GM10248 (cell line): ENCODE measurements around the gene ECT2L.
"Not testable (repeated sequence)": the region's sequence is repeated elsewhere in the genome, so short reads cannot be mapped to it uniquely, and the experiment has no call there.

Source experiments
- CTCF ChIA-PET: fragments of 300-600 bp; sonication (Branson Sonifier 250); formaldehyde crosslinking; extraction: SDS; loops from one replicate; lab custom pipeline; 2021; ENCODE audit warnings: antibody characterized with exemption; lab: Yijun Ruan, JAX
- POLR2A ChIA-PET: fragments of 350-650 bp; sonication (Branson Sonifier 250); formaldehyde crosslinking; extraction: SDS; loops from one replicate; lab custom pipeline; 2020; ENCODE audit warnings: antibody characterized with exemption; lab: Yijun Ruan, JAX
- DNase-seq: peaks from one replicate; pipeline ENCODE4 v3.0.0; 2012; ENCODE audit errors: extremely low spot score
- TF ChIP-seq, protein P1 (sequence below): IDR thresholded peaks from 2 replicates; pipeline ENCODE4 v1.5.1; 2012; ENCODE audit warnings: mild to moderate bottlenecking, low read depth; ENCODE audit errors: extremely low read depth, missing control alignments, control extremely low read depth

ECT2L gene

DNA sequence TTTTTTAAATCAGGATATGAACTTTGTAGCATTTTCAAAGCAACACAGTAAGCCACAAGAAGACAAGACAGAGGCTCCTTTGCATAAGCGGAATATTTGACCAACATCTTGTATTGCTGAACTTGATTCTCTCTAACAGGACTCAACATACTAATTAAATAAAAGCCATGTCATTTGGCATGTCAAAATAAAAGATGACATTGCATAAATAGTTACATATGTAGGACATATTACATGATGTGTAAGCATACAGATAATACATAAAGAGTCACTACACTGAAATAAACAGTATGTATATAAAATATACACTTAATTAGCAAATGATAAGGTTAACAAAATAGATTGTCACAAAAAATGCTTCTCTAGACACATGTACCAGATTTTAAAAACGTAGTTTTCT lies 129.9 kb downstream of the ECT2L start:
- CTCF ChIA-PET = no interaction called here
- POLR2A ChIA-PET = no interaction called here
- TF ChIP-seq, protein P1, sequence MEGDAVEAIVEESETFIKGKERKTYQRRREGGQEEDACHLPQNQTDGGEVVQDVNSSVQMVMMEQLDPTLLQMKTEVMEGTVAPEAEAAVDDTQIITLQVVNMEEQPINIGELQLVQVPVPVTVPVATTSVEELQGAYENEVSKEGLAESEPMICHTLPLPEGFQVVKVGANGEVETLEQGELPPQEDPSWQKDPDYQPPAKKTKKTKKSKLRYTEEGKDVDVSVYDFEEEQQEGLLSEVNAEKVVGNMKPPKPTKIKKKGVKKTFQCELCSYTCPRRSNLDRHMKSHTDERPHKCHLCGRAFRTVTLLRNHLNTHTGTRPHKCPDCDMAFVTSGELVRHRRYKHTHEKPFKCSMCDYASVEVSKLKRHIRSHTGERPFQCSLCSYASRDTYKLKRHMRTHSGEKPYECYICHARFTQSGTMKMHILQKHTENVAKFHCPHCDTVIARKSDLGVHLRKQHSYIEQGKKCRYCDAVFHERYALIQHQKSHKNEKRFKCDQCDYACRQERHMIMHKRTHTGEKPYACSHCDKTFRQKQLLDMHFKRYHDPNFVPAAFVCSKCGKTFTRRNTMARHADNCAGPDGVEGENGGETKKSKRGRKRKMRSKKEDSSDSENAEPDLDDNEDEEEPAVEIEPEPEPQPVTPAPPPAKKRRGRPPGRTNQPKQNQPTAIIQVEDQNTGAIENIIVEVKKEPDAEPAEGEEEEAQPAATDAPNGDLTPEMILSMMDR = no peak
- DNase-seq = no peak

DNA sequence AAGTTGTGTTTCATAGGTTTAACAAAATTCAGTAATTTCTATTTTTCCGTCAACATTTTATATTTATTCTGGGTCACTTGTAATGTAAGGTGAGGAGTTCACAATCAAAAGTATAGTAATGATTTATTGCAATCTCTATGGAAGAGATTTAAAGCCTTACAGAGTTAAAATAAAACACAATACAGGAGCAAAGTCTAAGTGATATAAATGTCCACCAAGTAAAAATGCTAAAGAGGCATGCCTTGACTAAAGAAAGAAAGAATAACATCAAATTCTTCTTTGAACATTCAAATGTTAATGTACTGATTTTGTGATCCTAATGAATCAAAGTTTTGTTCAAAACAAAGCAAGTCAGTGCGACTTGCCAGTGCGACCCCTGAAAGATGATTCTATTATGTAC lies 130.7 kb downstream of the ECT2L start:
- ChIA-PET POLR2A (no interaction called here), CTCF (no interaction called here)
- TF ChIP-seq, protein P1 = no peak
- DNase-seq = no peak

DNA sequence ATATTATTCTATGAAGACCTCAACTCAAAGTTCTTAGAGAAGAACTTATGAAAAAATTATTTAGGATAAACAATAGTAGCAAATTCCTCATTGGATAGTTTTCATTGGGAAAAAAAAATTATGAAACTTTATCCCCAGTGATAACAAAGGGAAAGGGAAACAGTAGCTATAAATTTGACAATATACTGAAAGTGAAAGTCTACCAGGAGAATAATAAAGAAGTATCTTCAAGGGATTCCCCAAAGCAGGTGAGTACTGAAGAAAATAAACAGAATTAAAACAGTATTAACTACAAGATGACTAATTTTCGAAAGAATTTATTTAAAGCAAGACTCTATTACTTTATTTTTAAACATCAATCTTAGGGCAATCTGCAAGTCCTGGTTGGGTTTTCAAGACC lies 135.8 kb downstream of the ECT2L start:
- ChIA-PET POLR2A (interaction anchor here (0.6 kb wide), 1 partner anchor 10 kb away, joined by 5 read pairs; no protein-coding TSS in a partner anchor), CTCF (interaction anchor here (1.2 to 5.9 kb wide), 5 partner anchors 11 to 49 kb away, joined by 3 to 23 read pairs (median 4); no protein-coding TSS in a partner anchor)
- peak; percentile 16 for DNase-seq
- TF ChIP-seq, protein P1 = no peak

DNA sequence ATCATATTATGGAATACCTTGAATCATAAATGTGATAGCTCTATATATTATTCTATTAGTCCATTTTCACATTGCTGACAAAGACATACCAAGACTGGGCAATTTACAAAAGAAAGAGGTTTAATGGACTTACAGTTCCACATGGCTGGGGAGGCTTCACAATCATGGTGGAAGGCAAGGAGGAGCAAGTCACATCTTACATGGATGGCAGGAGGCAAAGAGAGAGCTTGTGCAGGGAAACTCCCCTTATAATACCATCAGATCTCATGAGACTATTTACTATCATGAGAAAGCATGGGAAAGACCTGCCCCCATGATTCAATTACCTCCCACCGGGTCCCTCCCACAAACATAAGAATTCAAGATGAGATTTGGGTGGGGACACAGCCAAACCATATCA lies 141.0 kb downstream of the ECT2L start:
- DNase-seq, POLR2A ChIA-PET: not testable (repeated sequence)
- CTCF ChIA-PET = interaction anchor here (0.6 kb wide), 1 partner anchor 17 kb away, joined by 3 read pairs; no protein-coding TSS in a partner anchor

DNA sequence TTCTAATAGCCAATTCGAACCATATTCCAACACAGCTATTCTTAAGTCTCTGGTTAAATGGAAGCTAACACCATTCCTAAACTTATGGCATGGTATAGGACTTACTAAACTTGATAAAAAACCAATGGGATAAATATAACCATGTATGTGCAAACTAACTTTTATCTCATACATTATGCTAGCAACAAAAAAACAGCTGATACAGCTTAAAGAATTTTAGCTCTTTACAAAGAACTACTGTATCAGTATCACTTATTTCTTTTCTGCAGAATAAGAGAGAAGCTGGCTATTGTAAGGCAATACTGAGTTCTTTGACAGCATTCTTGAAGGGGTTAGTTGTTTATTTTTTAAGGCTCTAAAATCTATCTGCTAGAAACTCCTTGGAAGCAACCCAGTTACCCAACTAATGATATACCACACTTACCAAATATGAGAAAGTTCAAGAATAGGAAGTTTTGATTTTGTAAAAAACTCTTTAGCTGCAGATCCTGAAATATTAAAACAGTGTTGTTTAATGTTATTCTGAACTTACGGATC lies 147.3 kb downstream of the ECT2L start:
- CTCF ChIA-PET = interaction anchor here (1.0 to 1.4 kb wide), 2 partner anchors 26 to 38 kb away, joined by 3 read pairs; no protein-coding TSS in a partner anchor
- DNase-seq = no peak
- TF ChIP-seq, protein P1 = no peak
- POLR2A ChIA-PET = no interaction called here

DNA sequence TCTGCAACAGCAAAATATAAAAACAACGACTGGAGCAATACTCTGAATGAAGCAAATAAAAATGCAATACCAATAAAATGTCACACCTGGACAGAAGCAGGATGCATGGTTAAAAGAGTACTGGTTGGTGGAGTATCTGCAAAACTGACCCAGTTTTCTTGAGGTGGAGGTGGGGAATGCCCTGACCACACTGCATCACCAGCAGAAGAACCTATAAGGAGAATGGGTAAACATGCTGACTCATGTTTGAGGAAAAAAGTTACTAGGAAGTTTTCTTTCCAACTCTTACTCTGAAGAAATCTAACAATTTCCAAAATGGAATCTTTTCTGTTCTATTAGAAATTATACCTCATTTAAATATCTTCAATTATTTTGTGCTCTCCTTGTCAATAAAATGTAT lies 148.5 kb downstream of the ECT2L start:
- CTCF ChIA-PET = no interaction called here
- TF ChIP-seq, protein P1 = no peak
- DNase-seq = peak; percentile 15
- POLR2A ChIA-PET = no interaction called here

DNA sequence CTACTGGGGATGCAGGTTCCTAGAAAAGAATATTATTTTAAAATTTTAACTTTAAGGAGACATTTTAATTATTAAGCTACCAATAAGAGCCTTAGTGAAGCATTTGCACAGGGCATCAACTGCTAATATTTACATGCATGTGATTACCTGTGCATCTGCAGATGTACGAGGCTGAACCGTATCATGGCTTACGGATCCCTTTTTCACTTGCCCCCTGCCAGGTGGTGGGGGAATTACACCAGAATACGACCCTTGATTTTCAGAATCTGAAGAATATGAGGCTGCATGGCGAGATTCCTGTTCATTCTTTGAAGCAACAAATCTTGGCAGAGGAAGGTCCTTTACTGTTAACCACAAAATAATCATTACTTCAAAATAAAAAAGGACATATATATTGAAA lies 149.5 kb downstream of the ECT2L start:
- ChIA-PET CTCF (no interaction called here), POLR2A (no interaction called here)
- no peak for DNase-seq
- TF ChIP-seq, protein P1 = no peak
